ENCODE results near the gene PERM1. TPM values are rescaled to one million over a fixed set of nuclear protein-coding genes. Genes with fewer than 3 reads are reported as not detected.
"Not testable (repeated sequence)": the region's sequence is repeated elsewhere in the genome, so short reads cannot be mapped to it uniquely, and the experiment has no call there.

PERM1 gene
- total RNA-seq, 1 experiment from 2014 or later = not detected

- H3K4me3 Mint-ChIP-seq (ENCODE audit: low read depth, unreplicated experiment) = no peak overlapping the region
These were observed 11.6 kb upstream of the PERM1 start for GRCh38 chr1:993379-993995.

GRCh38 chr1:992362-992761 is 10.5 kb upstream of the PERM1 start:
- intact Hi-C loops (cut with micrococcal nuclease; ENCODE audit: unreplicated experiment) = no loop called here
- BruUV-seq (replicated peaks) = no TSS peak
- H3K27ac Mint-ChIP-seq (ENCODE audit: unreplicated experiment) = no peak overlapping the region
- DNase-seq = no peak
- TF ChIP-seq CTCF (IDR thresholded peaks at IDR 0.05; ENCODE audit: unreplicated experiment) = no peak
- H3K4me1 Mint-ChIP-seq (ENCODE audit: low read depth, unreplicated experiment) = peaks cover 7% of the 10 kb centered on the region
- H3K27me3 Mint-ChIP-seq (ENCODE audit: unreplicated experiment) = peaks cover 19% of the 10 kb centered on the region
- H3K9me3 Mint-ChIP-seq (ENCODE audit: low read depth, unreplicated experiment) = no peaks in the 10 kb centered on the region
- H3K36me3 Mint-ChIP-seq (ENCODE audit: insufficient read depth, unreplicated experiment) = peaks cover 15% of the 10 kb centered on the region
- H3K4me3 Mint-ChIP-seq (ENCODE audit: low read depth, unreplicated experiment) = no peak overlapping the region
- CTCF ChIA-PET = no interaction called here

More at GRCh38 chr1:993379-993995, 11.6 kb upstream of the PERM1 start:
- no peaks in the 10 kb centered on the region for H3K9me3 Mint-ChIP-seq (ENCODE audit: low read depth, unreplicated experiment)
- H3K4me1 Mint-ChIP-seq (ENCODE audit: low read depth, unreplicated experiment) = peaks cover 7% of the 10 kb centered on the region
- intact Hi-C loops (cut with micrococcal nuclease; ENCODE audit: unreplicated experiment) = no loop called here
- BruUV-seq (replicated peaks) = no TSS peak
- no peak overlapping the region for H3K27ac Mint-ChIP-seq (ENCODE audit: unreplicated experiment)
- TF ChIP-seq CTCF (IDR thresholded peaks at IDR 0.05; ENCODE audit: unreplicated experiment) = no peak
- H3K36me3 Mint-ChIP-seq (ENCODE audit: insufficient read depth, unreplicated experiment) = peaks cover 24% of the 10 kb centered on the region
- CTCF ChIA-PET = no interaction called here
- DNase-seq = no peak
- H3K27me3 Mint-ChIP-seq (ENCODE audit: unreplicated experiment) = peaks cover 13% of the 10 kb centered on the region

GRCh38 chr1:991895-992294 is 10.0 kb upstream of the PERM1 start:
- no peaks in the 10 kb centered on the region for H3K9me3 Mint-ChIP-seq (ENCODE audit: low read depth, unreplicated experiment)
- no peak for DNase-seq
- H3K4me1 Mint-ChIP-seq (ENCODE audit: low read depth, unreplicated experiment) = peaks cover 7% of the 10 kb centered on the region
- intact Hi-C loops (cut with micrococcal nuclease; ENCODE audit: unreplicated experiment) = no loop called here
- H3K27me3 Mint-ChIP-seq (ENCODE audit: unreplicated experiment) = peaks cover 19% of the 10 kb centered on the region
- no peak overlapping the region for H3K4me3 Mint-ChIP-seq (ENCODE audit: low read depth, unreplicated experiment)
- CTCF ChIA-PET = no interaction called here
- BruUV-seq (replicated peaks) = no TSS peak
- no peak overlapping the region for H3K27ac Mint-ChIP-seq (ENCODE audit: unreplicated experiment)
- peaks cover 10% of the 10 kb centered on the region for H3K36me3 Mint-ChIP-seq (ENCODE audit: insufficient read depth, unreplicated experiment)
- no peak for TF ChIP-seq CTCF (IDR thresholded peaks at IDR 0.05; ENCODE audit: unreplicated experiment)

GRCh38 chr1:991275-991674 is 9.4 kb upstream of the PERM1 start:
- BruUV-seq (replicated peaks); H3K4me3 Mint-ChIP-seq (ENCODE audit: low read depth, unreplicated experiment); CTCF ChIA-PET; H3K27ac Mint-ChIP-seq (ENCODE audit: unreplicated experiment); H3K4me1 Mint-ChIP-seq (ENCODE audit: low read depth, unreplicated experiment); intact Hi-C loops (cut with micrococcal nuclease; ENCODE audit: unreplicated experiment); DNase-seq; H3K36me3 Mint-ChIP-seq (ENCODE audit: insufficient read depth, unreplicated experiment); H3K9me3 Mint-ChIP-seq (ENCODE audit: low read depth, unreplicated experiment): not testable (repeated sequence)
- H3K27me3 Mint-ChIP-seq (ENCODE audit: unreplicated experiment) = peaks cover 19% of the 10 kb centered on the region

- H3K9me3 Mint-ChIP-seq (ENCODE audit: low read depth, unreplicated experiment); H3K4me1 Mint-ChIP-seq (ENCODE audit: low read depth, unreplicated experiment); H3K36me3 Mint-ChIP-seq (ENCODE audit: insufficient read depth, unreplicated experiment); H3K4me3 Mint-ChIP-seq (ENCODE audit: low read depth, unreplicated experiment); DNase-seq; intact Hi-C loops (cut with micrococcal nuclease; ENCODE audit: unreplicated experiment); BruUV-seq (replicated peaks); H3K27ac Mint-ChIP-seq (ENCODE audit: unreplicated experiment); CTCF ChIA-PET: not testable (repeated sequence)
- H3K27me3 Mint-ChIP-seq (ENCODE audit: unreplicated experiment) = peaks cover 40% of the 10 kb centered on the region
These were observed 6.2 kb upstream of the PERM1 start for GRCh38 chr1:988061-988460.

Data from Calu3 (cell line).